Mucosa of gallbladder (tissue), 1 donor: ENCODE results near the gene DNASE1L2. TPM values are rescaled to one million over a fixed set of nuclear protein-coding genes. Genes with fewer than 3 reads are reported as not detected.
A peak's percentile ranks its signal among the peaks of the same experiment; 100 is the strongest.
"Not testable (repeated sequence)": the region's sequence is repeated elsewhere in the genome, so short reads cannot be mapped to it uniquely, and the experiment has no call there.

Experiments used
- DNase-seq: peaks from one replicate; pipeline ENCODE4 v3.0.0-alpha.2; 2020; ENCODE audit warnings: low spot score
- total RNA-seq: library from RNA; stranded (reverse); gene quantifications from one replicate; pipeline ENCODE4 v1.2.1, GENCODE V29; 2021
- donor health status: DM: no; HTN: no; CAD: no.

The DNASE1L2 gene
- total RNA-seq, 1 donor from 2014 or later, result 4.6 TPM

DNA sequence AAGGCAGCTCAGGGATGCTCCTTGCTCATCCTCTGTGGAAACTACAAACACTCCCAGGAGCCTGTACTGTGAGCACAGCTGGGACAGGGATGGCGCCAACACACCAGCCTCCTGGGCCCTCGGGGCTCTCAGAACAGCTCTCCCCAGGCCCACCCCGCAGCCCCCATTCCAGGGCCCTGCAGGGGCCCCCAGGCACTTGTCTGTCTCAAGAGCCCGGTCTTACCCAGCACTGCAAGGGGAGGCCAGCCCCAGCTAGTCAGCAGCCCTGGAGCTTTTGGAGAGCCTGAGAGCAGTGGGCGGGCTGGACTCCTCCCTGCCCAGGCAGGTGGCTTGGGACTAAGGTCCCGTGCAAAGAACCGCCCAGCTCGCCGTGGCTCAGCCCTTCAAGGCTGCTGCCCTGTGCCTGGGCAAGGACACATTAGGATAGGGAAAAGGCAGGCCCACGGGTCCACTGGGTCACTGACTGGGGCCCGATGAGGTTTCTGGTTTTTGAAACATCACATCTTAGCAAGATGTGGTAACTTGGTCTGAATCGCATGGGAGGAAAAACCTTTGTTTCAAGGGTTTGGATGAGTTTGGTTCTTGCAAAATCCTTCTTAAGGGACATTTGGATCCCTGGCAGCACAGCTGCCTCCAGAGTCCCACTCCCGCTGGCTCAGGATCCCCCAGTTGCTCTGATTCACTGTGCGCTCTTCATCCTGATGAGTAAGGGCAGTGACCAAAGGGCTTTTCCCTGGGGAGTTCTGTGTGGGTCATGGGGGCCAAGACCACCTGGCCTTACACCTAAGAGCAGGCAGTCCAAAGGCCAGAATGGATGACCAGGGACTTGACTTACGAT is 2.8 kb downstream of the DNASE1L2 start:
- no peak for DNase-seq

DNA sequence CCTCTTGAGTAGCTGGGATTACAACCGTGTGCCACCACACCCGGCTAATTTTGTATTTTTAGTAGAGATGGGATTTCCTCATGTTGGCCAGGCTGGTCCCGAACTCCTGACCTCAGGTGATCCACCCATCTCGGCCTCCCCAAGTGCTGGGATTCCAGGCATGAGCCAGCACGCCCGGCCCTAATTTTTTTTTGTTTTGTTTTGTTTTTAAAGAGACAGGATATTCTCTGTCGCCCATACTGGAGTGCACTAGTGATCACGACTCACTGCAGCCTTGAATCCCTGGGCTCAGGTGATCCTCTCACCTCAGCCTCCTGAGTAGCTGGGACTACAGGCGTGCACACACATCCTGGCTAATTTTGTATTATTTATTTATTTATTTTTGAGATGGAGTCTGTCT is 4.1 kb downstream of the DNASE1L2 start:
- not testable (repeated sequence) for DNase-seq

DNA sequence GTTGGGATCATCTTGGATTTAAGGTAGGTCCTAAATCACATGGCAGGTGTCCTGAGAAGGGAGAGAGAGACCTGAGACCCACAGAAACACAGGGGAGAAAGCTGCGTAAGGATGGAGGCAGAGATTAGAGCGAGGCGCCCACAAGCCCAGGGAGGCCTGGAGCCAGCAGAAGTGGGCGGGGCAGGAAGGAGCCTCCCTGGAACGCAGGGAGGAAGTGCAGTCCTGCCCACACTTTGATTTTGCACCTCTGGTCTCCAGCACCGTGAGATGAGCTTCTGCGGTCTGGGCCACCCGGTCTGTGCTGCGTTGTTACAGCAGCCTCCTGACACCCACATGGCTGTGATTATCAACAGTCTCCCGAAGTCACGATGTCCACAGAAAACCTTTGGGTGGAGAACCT is 6.4 kb downstream of the DNASE1L2 start:
- no peak for DNase-seq

DNA sequence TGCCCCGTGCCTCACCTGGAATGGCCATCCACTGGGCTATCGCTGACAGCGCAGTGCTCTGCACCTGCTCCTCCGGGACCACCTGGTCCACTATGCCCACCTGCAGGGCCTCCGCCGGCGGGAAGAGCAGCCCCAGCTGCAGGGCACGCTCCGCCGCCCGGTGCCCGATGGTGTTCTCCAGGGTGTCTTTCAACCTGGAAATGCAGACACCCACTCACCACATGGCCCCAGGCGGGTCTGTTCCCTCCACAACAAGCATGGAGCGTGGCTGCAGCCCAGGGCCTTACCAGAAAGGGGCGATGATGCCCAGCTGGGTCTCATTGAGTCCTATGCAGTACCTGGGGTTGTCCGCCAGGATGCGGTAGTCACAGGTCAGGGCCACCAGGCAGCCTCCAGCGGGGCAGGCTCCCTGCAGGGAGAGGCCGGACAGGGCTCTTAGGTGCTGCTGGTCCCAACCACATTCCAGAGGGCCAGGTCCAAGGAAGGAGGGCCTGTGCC is 6.8 kb downstream of the DNASE1L2 start:
- DNase-seq, result no peak

DNA sequence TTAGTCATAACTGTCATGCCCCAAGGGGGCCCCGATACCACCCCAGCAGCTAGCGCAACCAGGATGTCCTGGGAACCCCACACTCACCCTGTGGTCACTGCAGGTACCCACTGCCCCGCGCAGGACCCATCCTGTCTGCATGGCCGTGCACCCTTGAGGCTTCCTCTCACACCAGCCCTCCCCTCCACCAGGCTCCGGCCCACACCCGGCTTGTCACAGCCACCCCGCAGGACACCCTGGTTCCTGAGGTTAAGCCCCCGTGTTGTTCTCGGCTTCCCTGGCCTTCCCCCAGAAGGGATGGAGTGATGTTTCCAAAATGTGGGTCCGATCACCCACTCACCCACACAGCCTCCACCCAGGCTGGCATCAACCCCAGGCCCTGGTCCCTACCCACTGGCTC is 7.5 kb downstream of the DNASE1L2 start:
- no peak for DNase-seq

DNA sequence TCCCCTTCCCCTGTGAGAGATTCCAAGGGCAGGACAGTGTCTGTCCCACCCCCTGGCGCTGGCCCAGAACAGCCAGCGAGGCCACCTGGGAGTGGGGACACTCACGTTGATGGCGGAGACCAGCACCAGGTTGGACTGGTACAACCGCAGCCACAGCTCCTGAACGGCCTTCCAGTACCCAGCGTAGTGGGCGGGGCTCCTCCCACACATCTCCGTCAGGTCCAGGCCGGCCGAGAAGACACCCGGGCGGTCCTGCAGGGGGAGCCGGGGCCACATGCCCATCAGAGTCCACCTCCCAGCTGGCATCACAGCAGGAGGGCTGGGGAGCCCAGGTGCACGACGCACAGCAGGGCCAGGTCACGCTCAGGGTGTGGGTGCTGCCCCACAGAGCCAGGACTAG is 8.1 kb downstream of the DNASE1L2 start:
- no peak for DNase-seq

DNA sequence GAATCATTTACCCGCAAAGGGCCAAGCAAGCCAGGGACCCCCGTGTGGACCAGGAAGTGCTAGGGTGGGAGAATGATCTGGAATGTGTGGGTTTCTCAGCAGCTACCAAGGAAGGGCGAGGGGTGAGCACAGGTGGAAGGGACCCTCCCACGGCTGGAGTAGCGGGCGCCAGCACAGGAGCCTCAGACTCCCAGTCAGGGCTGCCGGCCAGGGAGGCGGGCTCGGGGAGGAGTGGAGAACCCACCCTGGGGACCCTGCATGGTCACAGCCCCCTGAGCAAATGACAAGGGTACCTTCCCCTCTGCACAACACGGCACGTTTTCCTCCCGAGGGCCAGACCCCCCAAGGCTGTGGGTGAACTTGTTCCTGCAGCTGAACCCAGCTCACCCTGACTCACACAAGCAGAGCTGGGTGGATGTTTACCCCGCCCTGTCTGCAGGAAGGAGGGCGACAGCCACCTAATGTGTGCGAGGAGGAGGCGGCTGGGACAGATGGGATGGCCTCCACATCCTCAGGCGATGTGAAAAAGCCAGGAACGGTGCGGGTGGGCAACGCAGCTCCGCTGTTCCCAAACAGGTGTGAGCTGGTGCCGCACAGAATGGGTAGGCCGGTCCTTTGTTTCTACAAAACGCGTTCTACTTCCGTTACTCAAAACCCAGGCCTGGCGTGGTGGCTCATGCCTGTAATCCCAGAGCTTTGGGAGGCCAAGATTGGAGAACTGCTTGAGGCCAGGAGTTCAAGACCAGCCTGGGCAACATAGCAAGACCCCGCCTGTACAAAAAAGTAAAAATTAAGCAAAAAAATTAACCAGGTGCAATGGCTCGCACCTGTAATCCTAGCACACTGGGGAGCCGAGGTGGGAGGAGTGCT is 8.9 kb downstream of the DNASE1L2 start:
- no peak for DNase-seq

- no peak for DNase-seq
Measured at GRCh38 chr16:2246301-2246885, 10.1 kb downstream of the DNASE1L2 start.

GRCh38 chr16:2250652-2251295 is 14.5 kb downstream of the DNASE1L2 start:
- no peak for DNase-seq

DNA sequence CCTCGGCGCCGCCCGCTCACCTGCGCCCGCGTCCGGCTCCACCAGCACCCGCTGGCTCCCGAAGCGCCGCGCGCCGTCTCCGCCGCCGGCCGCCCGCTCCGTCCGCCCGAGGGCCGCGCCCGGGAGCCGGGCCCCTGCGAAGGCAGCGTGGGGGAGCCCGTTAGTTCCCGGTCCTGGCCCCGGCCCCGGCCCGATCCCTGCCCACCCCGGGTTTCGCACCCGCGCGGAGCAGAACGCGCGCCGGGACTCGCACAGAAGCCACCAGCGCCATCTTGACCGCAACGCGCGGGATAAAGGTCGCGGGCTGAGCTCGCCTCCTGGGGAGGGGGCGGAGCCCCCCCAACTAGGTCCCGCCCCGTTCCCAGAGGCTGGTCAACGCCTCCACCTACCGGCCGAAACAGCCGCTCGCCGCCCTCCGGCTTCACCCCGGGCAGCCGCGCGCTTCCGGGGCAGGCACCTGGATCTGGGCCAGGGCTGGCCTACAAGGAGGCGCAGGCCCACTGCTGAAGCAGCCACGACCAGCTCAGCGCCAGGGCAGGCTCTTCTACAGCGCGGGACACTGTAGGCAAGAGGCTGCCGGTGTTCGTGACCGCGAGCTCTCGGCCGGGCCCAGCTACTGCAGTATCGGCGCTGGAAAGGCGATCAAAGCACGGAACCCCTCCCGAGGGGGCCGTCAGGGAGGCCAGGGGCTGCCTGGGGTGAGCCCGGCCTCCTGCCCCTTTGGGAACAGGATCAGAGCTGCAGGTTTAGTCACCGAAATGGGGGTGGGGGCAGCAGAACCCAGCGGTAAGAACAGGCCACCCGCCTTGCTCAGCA is 15.3 kb downstream of the DNASE1L2 start, which contains the start of gene ECI1:
TSS of gene ECI1 (minus strand) at position 292 of the 816 bp plus-strand sequence. CDS start at position 271, 21 bp downstream.
- DNase-seq, result peak; percentile 95

- no peak for DNase-seq
Measured at GRCh38 chr16:2252806-2253148, 16.5 kb downstream of the DNASE1L2 start.

GRCh38 chr16:2253293-2253692 is 17.0 kb downstream of the DNASE1L2 start:
- DNase-seq, result no peak

DNA sequence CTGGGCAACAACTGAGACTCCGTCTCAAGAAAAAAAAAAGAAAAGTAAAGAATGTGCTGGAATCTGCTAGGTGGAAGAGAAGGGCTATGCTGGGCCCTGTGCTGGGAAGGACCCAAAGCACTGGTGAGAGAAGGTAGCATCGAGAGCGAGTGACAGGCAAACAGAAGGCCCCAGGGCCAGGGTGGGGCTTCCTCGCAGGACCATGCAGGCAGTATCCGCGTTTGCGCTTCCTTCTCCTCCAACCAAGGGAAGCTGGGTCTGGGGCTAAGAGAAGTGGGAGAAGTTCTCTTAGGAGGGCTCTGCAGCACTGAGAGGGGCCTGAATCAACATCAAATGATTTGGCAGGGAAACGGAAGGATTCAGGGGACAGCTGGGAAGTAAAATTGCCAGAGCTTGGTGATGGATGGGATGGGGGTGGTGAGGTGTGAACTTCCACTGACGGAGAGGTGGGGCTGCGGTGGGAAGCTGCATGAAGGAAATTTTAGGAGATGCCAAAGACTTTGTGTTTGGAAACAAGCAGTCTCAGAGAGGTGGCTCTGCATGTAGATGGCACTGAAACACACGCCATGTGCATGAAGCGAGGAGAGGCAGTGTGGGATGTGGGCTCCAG is 20.4 kb downstream of the DNASE1L2 start:
- DNase-seq, result no peak

DNA sequence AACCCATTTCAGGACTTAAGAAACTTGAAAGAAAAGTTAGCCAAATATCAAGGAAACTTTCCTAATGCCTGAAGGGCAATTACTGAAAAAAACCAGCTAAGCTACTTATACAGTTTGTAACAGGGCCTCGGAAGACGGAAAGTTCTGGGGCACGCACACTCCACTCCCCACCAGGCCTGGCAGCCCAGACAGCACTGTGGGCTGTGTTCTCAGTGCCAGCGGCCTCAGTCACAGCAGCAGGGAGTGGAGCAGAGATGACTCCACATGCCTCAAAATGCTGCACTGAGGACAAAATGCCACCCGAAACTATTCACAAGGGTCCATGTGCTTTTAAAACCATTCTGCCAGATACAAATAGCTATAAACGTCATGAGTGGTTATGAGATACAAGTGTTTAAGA is 21.5 kb downstream of the DNASE1L2 start:
- DNase-seq, result no peak

DNA sequence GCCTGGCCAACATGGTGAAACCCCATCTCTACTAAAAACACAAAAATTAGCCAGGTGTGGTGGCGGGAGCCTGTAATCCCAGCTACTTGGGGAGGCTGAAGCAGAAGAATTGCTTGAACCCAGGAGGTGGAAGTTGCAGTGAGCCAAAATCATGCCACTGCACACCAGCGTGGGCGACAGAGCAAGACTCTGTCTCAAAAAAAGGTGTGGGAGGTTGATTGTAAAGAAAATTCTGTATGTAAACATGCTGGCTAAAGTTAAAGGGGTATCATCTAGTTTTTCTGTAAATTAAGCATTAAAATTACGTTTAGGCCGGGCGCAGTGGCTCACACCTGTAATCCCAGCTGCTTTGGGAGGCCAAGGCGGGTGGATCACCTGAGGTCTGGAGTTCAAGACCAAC is 22.3 kb downstream of the DNASE1L2 start:
- not testable (repeated sequence) for DNase-seq

DNA sequence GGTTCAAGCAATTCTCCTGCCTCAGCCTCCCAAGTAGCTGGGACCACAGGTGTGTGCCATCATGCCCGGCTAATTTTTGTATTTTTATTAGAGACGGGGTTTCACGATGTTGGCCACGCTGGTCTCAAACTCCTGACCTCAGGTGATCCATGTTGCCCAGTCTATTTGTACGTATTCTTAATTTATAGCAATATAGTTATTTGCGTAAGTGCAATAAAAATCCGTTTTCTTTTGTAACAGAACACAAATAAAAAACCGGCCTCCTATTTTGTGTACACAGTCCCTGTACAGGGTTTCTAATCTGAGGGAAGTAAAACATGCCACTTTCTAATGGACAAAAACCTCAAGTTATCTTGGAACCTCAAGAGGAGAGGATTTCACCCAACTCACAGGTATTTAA is 24.0 kb downstream of the DNASE1L2 start:
- no peak for DNase-seq

- DNase-seq, result not testable (repeated sequence)
Measured at GRCh38 chr16:2263026-2263425, 26.8 kb downstream of the DNASE1L2 start.

GRCh38 chr16:2266887-2267286 is 30.6 kb downstream of the DNASE1L2 start:
- not testable (repeated sequence) for DNase-seq

- DNase-seq, result not testable (repeated sequence)
Measured at GRCh38 chr16:2267505-2267912, 31.3 kb downstream of the DNASE1L2 start.

DNA sequence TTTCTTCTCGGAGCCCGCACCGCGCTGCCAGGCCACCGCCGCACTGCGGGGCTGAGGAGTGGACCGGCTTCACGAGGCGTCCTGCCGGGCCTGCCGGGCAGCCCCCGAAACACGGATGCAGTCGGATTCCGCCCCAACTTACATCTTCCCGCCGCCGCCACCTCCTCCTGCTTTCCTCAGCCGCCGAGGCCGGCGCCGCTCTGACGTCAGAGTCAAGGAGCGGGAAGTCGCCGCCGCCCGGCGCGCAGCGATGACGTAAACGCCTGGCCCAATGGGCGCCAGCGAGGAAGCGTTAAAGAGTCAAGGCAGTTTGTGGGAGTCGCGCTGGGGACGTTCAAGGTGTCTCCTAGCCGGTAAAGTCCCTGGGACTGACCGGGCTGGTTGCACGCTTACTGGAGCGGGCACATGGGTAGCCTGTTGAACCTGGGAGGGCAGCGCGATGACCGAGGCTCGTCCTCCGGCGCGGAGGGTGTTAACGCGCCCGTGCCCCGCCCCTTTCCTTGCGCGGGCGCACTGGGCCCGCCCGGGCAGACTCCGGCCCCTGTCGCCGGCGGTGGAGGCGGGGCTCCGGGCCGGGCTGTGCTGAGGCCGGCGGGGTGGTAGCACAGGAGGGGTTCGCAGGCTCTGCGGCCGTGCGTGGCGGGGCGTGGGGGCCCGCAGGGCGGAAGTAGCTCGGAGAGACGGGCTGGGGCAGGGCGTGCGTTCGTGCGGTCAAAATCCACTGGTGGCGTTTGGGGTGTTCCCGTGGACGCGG is 31.8 kb downstream of the DNASE1L2 start, which contains the start of gene RNPS1:
TSS of gene RNPS1 (minus strand) at position 214 of the 754 bp plus-strand sequence. CDS start 3,483 bp downstream, outside the sequence.
- peak; percentile 97 for DNase-seq
